ENCODE measurements around the gene LRRC61.

Gene LRRC61

DNA sequence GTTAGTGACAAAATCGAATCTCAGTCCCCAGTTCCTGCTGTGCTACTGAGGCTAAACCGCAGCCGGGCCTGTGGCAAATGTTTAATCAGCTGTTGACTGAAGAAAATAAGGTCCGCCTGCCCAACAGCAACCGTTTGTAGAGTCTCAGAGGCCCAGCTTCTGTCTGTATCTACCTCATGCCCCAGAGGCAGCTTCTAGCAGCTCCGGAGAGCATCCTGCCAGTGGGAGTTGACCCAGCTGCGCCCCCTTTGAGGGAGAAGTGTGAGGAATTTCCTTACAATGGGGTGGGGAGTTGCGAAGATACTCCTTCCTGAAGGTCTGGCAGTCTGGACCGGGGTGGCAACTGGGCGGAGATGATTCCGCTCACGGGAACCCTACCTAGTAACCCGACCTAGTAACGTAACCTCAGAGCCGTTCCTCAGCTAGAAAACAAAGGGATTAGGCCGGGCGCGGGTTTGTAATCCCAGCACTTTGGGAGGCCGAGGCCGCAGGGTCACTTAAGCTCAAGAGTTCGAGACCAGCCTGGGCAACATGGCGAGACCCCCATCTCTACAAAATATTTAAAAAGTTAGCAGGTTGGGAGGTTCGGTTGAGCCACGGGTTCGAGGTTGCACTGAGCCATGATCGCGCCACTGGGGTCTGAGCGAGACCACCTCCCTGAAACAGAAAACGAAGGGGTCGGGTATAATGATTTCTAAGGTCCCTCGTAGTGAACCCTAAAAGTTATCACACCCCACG lies 55.1 kb downstream of the LRRC61 start:
- Histone ChIP-seq H3K4me3 (ENCODE audit: low read depth, low read length) (peak overlapping the region; percentile 92), H3K27me3 (ENCODE audit: control insufficient read depth, insufficient read depth, low read length) (no peaks in the 10 kb centered on the region), H3K36me3 (ENCODE audit: control insufficient read depth, insufficient read depth, low read length) (peaks cover 11% of the 10 kb centered on the region), H3K9me3 (ENCODE audit: control insufficient read depth, insufficient read depth, low read length) (no peaks in the 10 kb centered on the region), H3K4me1 (ENCODE audit: control insufficient read depth, insufficient read depth, low read length) (peaks cover 32% of the 10 kb centered on the region), H3K9ac (ENCODE audit: low read depth, low read length) (peak overlapping the region; percentile 93)

DNA sequence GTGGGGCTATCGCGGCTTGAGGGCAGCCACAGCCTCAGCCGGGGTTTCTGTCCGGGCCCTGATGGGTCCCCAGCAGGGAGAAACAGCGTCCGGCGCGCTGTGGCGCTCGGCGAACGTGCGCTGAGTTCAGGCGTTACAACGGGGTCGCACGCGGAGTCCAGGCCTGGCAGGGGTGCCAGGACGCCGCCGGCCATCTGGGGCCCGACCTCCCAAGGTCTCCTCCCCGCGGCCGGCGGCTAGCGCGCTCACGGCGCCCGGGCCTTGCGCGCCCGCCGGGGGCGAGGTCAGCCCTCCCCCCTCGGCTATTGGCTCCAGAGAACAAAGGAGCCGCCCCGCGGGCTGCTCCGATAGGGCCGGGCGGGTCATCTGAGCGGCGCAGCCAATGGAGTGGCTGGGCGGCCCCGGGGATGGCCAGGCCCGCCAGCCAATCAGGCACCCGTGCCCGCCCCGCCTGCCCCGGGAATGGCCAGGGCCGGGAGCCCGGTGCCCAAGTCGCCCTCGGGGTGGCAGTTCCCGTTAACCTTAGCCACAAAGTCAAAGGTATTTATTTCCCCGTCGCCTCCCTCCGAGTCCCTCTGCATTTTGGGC lies 55.8 kb downstream of the LRRC61 start, which contains the start of gene ZNF775:
Gene ZNF775, plus strand, starts transcription at position 478 of the 588 bp plus-strand sequence. CDS start 9,141 bp downstream, outside the sequence.
- peaks cover 34% of the 10 kb centered on the region for H3K4me1 ChIP-seq (ENCODE audit: control insufficient read depth, insufficient read depth, low read length)
- H3K36me3 ChIP-seq (ENCODE audit: control insufficient read depth, insufficient read depth, low read length) = peaks cover 7% of the 10 kb centered on the region
- H3K9me3 ChIP-seq (ENCODE audit: control insufficient read depth, insufficient read depth, low read length) = no peaks in the 10 kb centered on the region
- H3K27me3 ChIP-seq (ENCODE audit: control insufficient read depth, insufficient read depth, low read length) = no peaks in the 10 kb centered on the region
- H3K4me3 ChIP-seq (ENCODE audit: low read depth, low read length) = peak within 1 kb of the TSS; percentile 92
- peak within 1 kb of the TSS; percentile 93 for H3K9ac ChIP-seq (ENCODE audit: low read depth, low read length)

- H3K9me3 ChIP-seq (ENCODE audit: control insufficient read depth, insufficient read depth, low read length) = no peaks in the 10 kb centered on the region
- peak overlapping the region; percentile 92 for H3K4me3 ChIP-seq (ENCODE audit: low read depth, low read length)
- H3K27me3 ChIP-seq (ENCODE audit: control insufficient read depth, insufficient read depth, low read length) = no peaks in the 10 kb centered on the region
- no peaks in the 10 kb centered on the region for H3K36me3 ChIP-seq (ENCODE audit: control insufficient read depth, insufficient read depth, low read length)
- peak overlapping the region; percentile 66 for H3K9ac ChIP-seq (ENCODE audit: low read depth, low read length)
- H3K4me1 ChIP-seq (ENCODE audit: control insufficient read depth, insufficient read depth, low read length) = peaks cover 41% of the 10 kb centered on the region
Measured at GRCh38 chr7:150379441-150380379, 56.6 kb downstream of the LRRC61 start.

- Histone ChIP-seq H3K9me3 (ENCODE audit: control insufficient read depth, insufficient read depth, low read length) (no peaks in the 10 kb centered on the region), H3K4me3 (ENCODE audit: low read depth, low read length) (peak overlapping the region; percentile 92), H3K36me3 (ENCODE audit: control insufficient read depth, insufficient read depth, low read length) (no peaks in the 10 kb centered on the region), H3K9ac (ENCODE audit: low read depth, low read length) (no peak overlapping the region), H3K4me1 (ENCODE audit: control insufficient read depth, insufficient read depth, low read length) (peaks cover 43% of the 10 kb centered on the region), H3K27me3 (ENCODE audit: control insufficient read depth, insufficient read depth, low read length) (no peaks in the 10 kb centered on the region)
Measured at GRCh38 chr7:150380463-150380862, 57.3 kb downstream of the LRRC61 start.

DNA sequence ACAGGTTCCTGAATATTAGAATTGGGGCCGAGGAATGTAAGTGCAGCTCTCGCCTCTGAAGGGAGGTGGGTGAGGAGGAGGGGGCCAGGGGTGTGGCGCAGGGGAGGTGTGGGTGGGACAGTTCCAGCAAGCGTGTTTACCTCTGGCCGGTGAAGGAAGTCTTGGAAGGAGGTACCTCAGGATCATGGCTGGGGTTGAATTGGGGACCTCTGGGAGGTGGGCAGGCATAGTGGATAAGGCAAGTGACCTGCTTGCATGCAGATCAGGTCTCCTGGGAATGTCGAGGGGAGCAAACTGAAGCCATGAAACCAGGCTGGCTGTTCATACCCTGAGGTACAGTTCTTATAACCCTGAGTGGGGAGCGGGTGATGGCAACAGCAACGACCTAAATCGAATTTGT lies 57.9 kb downstream of the LRRC61 start:
- no peaks in the 10 kb centered on the region for H3K27me3 ChIP-seq (ENCODE audit: control insufficient read depth, insufficient read depth, low read length)
- H3K36me3 ChIP-seq (ENCODE audit: control insufficient read depth, insufficient read depth, low read length) = no peaks in the 10 kb centered on the region
- H3K4me1 ChIP-seq (ENCODE audit: control insufficient read depth, insufficient read depth, low read length) = peaks cover 46% of the 10 kb centered on the region
- no peaks in the 10 kb centered on the region for H3K9me3 ChIP-seq (ENCODE audit: control insufficient read depth, insufficient read depth, low read length)
- no peak overlapping the region for H3K9ac ChIP-seq (ENCODE audit: low read depth, low read length)
- H3K4me3 ChIP-seq (ENCODE audit: low read depth, low read length) = peak overlapping the region; percentile 20

GRCh38 chr7:150381785-150382122 lies 58.6 kb downstream of the LRRC61 start:
- H3K36me3 ChIP-seq (ENCODE audit: control insufficient read depth, insufficient read depth, low read length) = no peaks in the 10 kb centered on the region
- H3K9ac ChIP-seq (ENCODE audit: low read depth, low read length) = no peak overlapping the region
- H3K9me3 ChIP-seq (ENCODE audit: control insufficient read depth, insufficient read depth, low read length) = no peaks in the 10 kb centered on the region
- peaks cover 39% of the 10 kb centered on the region for H3K4me1 ChIP-seq (ENCODE audit: control insufficient read depth, insufficient read depth, low read length)
- H3K27me3 ChIP-seq (ENCODE audit: control insufficient read depth, insufficient read depth, low read length) = no peaks in the 10 kb centered on the region
- no peak overlapping the region for H3K4me3 ChIP-seq (ENCODE audit: low read depth, low read length)

GRCh38 chr7:150382123-150382843 lies 59.1 kb downstream of the LRRC61 start:
- Histone ChIP-seq H3K27me3 (ENCODE audit: control insufficient read depth, insufficient read depth, low read length) (no peaks in the 10 kb centered on the region), H3K4me3 (ENCODE audit: low read depth, low read length) (no peak overlapping the region), H3K36me3 (ENCODE audit: control insufficient read depth, insufficient read depth, low read length) (no peaks in the 10 kb centered on the region), H3K9me3 (ENCODE audit: control insufficient read depth, insufficient read depth, low read length) (no peaks in the 10 kb centered on the region), H3K4me1 (ENCODE audit: control insufficient read depth, insufficient read depth, low read length) (peaks cover 36% of the 10 kb centered on the region), H3K9ac (ENCODE audit: low read depth, low read length) (no peak overlapping the region)

- Histone ChIP-seq H3K27me3 (ENCODE audit: control insufficient read depth, insufficient read depth, low read length) (no peaks in the 10 kb centered on the region), H3K36me3 (ENCODE audit: control insufficient read depth, insufficient read depth, low read length) (no peaks in the 10 kb centered on the region), H3K4me1 (ENCODE audit: control insufficient read depth, insufficient read depth, low read length) (peaks cover 31% of the 10 kb centered on the region), H3K9ac (ENCODE audit: low read depth, low read length) (no peak overlapping the region), H3K4me3 (ENCODE audit: low read depth, low read length) (no peak overlapping the region), H3K9me3 (ENCODE audit: control insufficient read depth, insufficient read depth, low read length) (no peaks in the 10 kb centered on the region)
Measured at GRCh38 chr7:150382844-150383225, 59.7 kb downstream of the LRRC61 start.

DNA sequence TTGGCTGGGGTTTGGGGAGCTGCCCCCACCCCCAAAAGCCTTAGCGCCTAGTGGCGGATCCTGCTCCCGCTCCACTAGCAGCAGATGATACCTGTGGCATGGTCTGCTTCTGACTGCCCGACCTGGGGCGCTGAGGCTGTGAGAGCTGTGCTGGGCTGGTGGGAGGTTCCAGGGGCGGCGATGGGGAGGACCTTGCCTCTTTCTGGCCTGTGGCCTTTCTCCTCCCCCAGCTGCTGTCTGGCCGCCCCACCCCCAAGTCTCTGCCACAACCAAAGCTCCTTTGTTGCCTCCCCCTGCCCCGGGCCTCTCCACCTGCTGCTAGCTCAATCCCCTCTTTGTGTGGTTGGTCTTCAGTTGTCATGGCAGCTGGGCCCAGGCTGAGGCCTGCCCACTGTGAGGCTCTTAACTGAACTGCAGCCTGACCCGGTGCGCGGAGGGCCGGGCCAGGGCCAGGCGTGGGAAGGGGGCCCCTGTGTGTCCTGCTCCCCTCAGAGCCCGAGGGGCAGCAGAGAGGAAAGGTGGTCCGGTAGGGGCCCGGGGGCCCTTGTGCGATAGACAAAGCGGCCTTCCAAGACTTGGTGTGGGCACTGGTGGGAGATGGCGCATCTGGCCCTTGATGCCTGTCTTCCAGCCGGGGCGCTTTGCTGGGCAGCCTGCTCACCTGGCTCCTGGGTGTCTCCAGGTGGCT lies 60.7 kb downstream of the LRRC61 start:
- Histone ChIP-seq H3K9ac (ENCODE audit: low read depth, low read length) (peak overlapping the region; percentile 32), H3K36me3 (ENCODE audit: control insufficient read depth, insufficient read depth, low read length) (no peaks in the 10 kb centered on the region), H3K27me3 (ENCODE audit: control insufficient read depth, insufficient read depth, low read length) (no peaks in the 10 kb centered on the region), H3K9me3 (ENCODE audit: control insufficient read depth, insufficient read depth, low read length) (no peaks in the 10 kb centered on the region), H3K4me1 (ENCODE audit: control insufficient read depth, insufficient read depth, low read length) (peaks cover 28% of the 10 kb centered on the region), H3K4me3 (ENCODE audit: low read depth, low read length) (peak overlapping the region; percentile 26)

DNA sequence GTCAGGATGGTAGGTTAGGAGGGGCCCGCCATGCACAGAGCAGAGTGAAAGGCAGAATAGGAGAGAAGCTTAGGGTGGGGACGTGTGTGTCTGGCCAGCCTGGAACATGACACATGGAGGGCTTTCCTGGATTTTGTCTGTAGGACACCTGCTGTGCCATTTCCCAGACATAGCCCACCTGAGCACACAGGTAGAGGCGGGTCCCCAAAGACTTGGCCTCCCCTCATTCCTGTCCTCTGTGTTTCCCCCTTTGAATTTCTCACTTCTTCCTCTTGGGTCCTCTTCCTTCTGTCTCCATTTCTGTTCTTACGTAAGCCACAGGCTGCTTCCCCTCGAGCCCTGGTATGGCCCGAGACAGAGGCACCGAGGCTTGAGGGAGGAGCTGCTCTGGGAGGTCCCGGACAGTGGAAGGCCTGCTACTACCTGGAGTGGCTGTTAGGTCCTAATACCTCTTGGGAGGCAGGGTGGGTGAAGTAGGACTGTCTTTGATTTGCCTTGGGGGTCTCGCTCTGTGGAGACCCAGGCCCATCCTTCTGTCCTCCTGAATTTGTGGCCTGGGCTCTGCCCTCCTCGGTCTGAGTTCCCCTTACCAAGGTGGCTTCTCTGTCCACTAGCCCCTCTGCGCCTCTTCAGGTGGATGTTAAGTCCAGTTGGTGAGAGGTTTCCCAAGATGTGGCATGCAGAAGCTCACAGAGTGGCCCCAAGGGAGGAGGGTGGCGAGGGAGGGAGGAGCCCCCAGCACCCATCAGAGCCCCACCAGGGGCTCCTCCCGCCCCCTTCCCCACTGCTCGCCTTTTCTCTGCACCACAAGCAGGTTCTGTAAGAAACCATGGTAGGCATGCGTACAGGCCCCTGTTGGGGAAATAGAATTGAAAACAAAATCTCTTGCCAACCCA lies 61.5 kb downstream of the LRRC61 start:
- Histone ChIP-seq H3K4me1 (ENCODE audit: control insufficient read depth, insufficient read depth, low read length) (peaks cover 28% of the 10 kb centered on the region), H3K4me3 (ENCODE audit: low read depth, low read length) (peak overlapping the region; percentile 16), H3K9me3 (ENCODE audit: control insufficient read depth, insufficient read depth, low read length) (no peaks in the 10 kb centered on the region), H3K9ac (ENCODE audit: low read depth, low read length) (peak overlapping the region; percentile 51), H3K36me3 (ENCODE audit: control insufficient read depth, insufficient read depth, low read length) (peaks cover 6% of the 10 kb centered on the region), H3K27me3 (ENCODE audit: control insufficient read depth, insufficient read depth, low read length) (no peaks in the 10 kb centered on the region)

Measured in iPS-15b (cell line).